Endothelial cell of umbilical vein (primary cell): ENCODE results near the gene MCTP2. TPM values are rescaled to one million over a fixed set of nuclear protein-coding genes. Genes with fewer than 3 reads are reported as not detected.

Experiments
- BruUV-seq: library from RNA; stranded (reverse); fragments of 400-500 nt; replicated peaks from 2 replicates; lab custom pipeline; 2021; lab: Mats Ljungman, UMichigan
- CTCF ChIA-PET: fragments of 300-600, 350-600 bp; sonication (Branson Sonifier 250); formaldehyde crosslinking; loops from one replicate; lab custom pipeline; 2021; ENCODE audit warnings: antibody characterized with exemption, inconsistent platforms; lab: Charles Lee
- POLR2A ChIA-PET: fragments of 300-600, 350-600 bp; sonication (Branson Sonifier 250); formaldehyde crosslinking; loops from one replicate; lab custom pipeline; 2021; ENCODE audit warnings: antibody characterized with exemption, inconsistent platforms; lab: Charles Lee
- DNase-seq: peaks from one replicate; pipeline ENCODE4 v3.0.0-alpha.2; 2011; ENCODE audit warnings: low read depth, low spot score
- FAIRE-seq: peaks from 2 replicates; lab custom pipeline; 2011; peaks lifted over from hg19 to GRCh38; lab: Jason Lieb, UNC
- H2AFZ ChIP-seq: 2 replicates; pipeline ENCODE4 v1.6.0; 2012; ENCODE audit warnings: low read depth, low read length, control low read depth, inconsistent platforms
- H3K27ac ChIP-seq: 2 replicates; pipeline ENCODE4 v1.5.1; 2011; ENCODE audit warnings: low read depth, mild to moderate bottlenecking, control low read depth, low read length, moderate library complexity; ENCODE audit not compliant: insufficient read depth
- H3K27me3 ChIP-seq, 2 experiments: 2 replicates each; pipeline versions ENCODE4 v1.6.0 to v1.6.1; 2011; ENCODE audit warnings: low read length in 2 of 2, mixed read lengths in 1 of 2; ENCODE audit not compliant: control insufficient read depth in 2 of 2, insufficient read depth in 2 of 2
- H3K36me3 ChIP-seq, 2 experiments: 2 replicates in 1 of 2; 3 replicates in 1 of 2; pipeline ENCODE4 v1.5.1; 2011; ENCODE audit warnings: low read length in 2 of 2, mild to moderate bottlenecking in 1 of 2, moderate library complexity in 1 of 2; ENCODE audit not compliant: control insufficient read depth in 2 of 2, insufficient read depth in 2 of 2; ENCODE audit errors: extremely low read depth in 1 of 2
- H3K4me1 ChIP-seq: 3 replicates; pipeline ENCODE4 v1.5.1; 2011; ENCODE audit warnings: mild to moderate bottlenecking, low read length; ENCODE audit not compliant: control insufficient read depth, insufficient read depth; ENCODE audit errors: extremely low read depth
- H3K4me2 ChIP-seq: 2 replicates; pipeline ENCODE4 v1.6.1; 2011; ENCODE audit warnings: low read length, control low read depth, mixed read lengths; ENCODE audit not compliant: insufficient read depth
- H3K4me3 ChIP-seq, 3 experiments: fragments of 200-600 bp in 1 of 3; sonication (generic), shearing (Covaris generic) in 1 of 3; replicated peaks in 1 of 3; 2 replicates each; pipeline ENCODE4 v1.5.1; 2011 to 2016; ENCODE audit warnings: control low read depth in 3 of 3, low read length in 3 of 3, mild to moderate bottlenecking in 2 of 3, inconsistent platforms in 1 of 3, low read depth in 1 of 3, moderate library complexity in 1 of 3; ENCODE audit not compliant: insufficient read depth in 1 of 3
- H3K79me2 ChIP-seq: 2 replicates; pipeline ENCODE4 v1.6.0; 2012; ENCODE audit warnings: low read length, inconsistent platforms; ENCODE audit not compliant: control insufficient read depth, insufficient read depth
- H3K9ac ChIP-seq: replicated peaks from 2 replicates; pipeline ENCODE3; 2011; ENCODE audit warnings: low read length, control low read depth; ENCODE audit not compliant: insufficient read depth; ENCODE audit errors: extremely low read depth
- H3K9me1 ChIP-seq: replicated peaks from 3 replicates; pipeline ENCODE4 v1.6.0; 2011; ENCODE audit warnings: mild to moderate bottlenecking, low read length; ENCODE audit not compliant: control insufficient read depth, insufficient read depth; ENCODE audit errors: extremely low read depth
- H3K9me3 ChIP-seq: replicated peaks from 2 replicates; pipeline ENCODE4 v1.5.1; 2012; ENCODE audit warnings: low read length, inconsistent platforms; ENCODE audit not compliant: control insufficient read depth, insufficient read depth
- H4K20me1 ChIP-seq: replicated peaks from 2 replicates; pipeline ENCODE3; 2011; ENCODE audit warnings: mild to moderate bottlenecking, low read length; ENCODE audit not compliant: control insufficient read depth, insufficient read depth; ENCODE audit errors: extremely low read depth
- EZH2 ChIP-seq: IDR thresholded peaks from 2 replicates; pipeline ENCODE4 v1.6.1; 2012; ENCODE audit warnings: borderline replicate concordance, low read depth, mild to moderate bottlenecking, moderate library complexity, low read length, inconsistent platforms; ENCODE audit not compliant: severe bottlenecking
- FOS ChIP-seq: IDR thresholded peaks from 2 replicates; pipeline ENCODE4 v1.6.1; 2011; ENCODE audit warnings: mild to moderate bottlenecking, low read length, moderate library complexity, borderline replicate concordance; ENCODE audit not compliant: insufficient read depth
- GATA2 ChIP-seq: IDR thresholded peaks from 2 replicates; pipeline ENCODE4 v1.7.0; 2011; ENCODE audit warnings: low read depth, mild to moderate bottlenecking, moderate library complexity, mixed read lengths, low read length; ENCODE audit not compliant: insufficient read length, insufficient read depth
- JUN ChIP-seq: IDR thresholded peaks from 2 replicates; pipeline ENCODE4 v1.6.1; 2011; ENCODE audit warnings: borderline replicate concordance, low read depth; ENCODE audit not compliant: insufficient read length, insufficient read depth
- MYC ChIP-seq: IDR thresholded peaks from one replicate; pipeline ENCODE4 v1.6.1; 2011; ENCODE audit warnings: mild to moderate bottlenecking, low read depth, low read length
- POLR2A ChIP-seq: IDR thresholded peaks from 2 replicates; pipeline ENCODE4 v1.6.1; 2012; ENCODE audit warnings: low read depth, mild to moderate bottlenecking, control low read depth, low read length
- POLR2AphosphoS5 ChIP-seq: IDR thresholded peaks from 2 replicates; pipeline ENCODE4 v1.6.1; 2012; ENCODE audit warnings: low read depth, mild to moderate bottlenecking, control low read depth, low read length, moderate library complexity; ENCODE audit not compliant: insufficient read depth
- dilution Hi-C: fragments of 300-500 bp; cut with MboI; formaldehyde crosslinking; loops from one replicate; pipeline ENCODE4 v1.15.0; 2019; ENCODE audit warnings: low sequenced_read_pairs; ENCODE audit not compliant: extremely low pct_ligation_motif_present
- intact Hi-C: fragments of 100-400 bp; cut with micrococcal nuclease; formaldehyde crosslinking; loops from one replicate; pipeline ENCODE4 v1.10.0; 2022
- polyA plus RNA-seq, 4 experiments: library from polyadenylated mRNA; depleted of rRNA in 3 of 4; stranded (reverse) in 3 of 4; unstranded in 1 of 4; fragments of >200 nt; gene quantifications; 2 replicates each; pipeline versions ENCODE4 v1.2.1 to v1.2.3, GENCODE V29; 2011 to 2012; ENCODE audit warnings: missing spikeins in 1 of 4
- total RNA-seq: library from RNA; stranded (reverse); gene quantifications from 2 replicates; pipeline ENCODE4 v1.2.3, GENCODE V29; 2021
- TF ChIP-seq, protein P1 (sequence below), 2 donors: IDR thresholded peaks; 1 replicate in 1 of 2; 2 replicates in 1 of 2; pipeline ENCODE4 v1.5.1; 2011; ENCODE audit warnings: low read length in 2 of 2, mild to moderate bottlenecking in 2 of 2, moderate library complexity in 2 of 2, control low read depth in 1 of 2, inconsistent platforms in 1 of 2, low read depth in 1 of 2; ENCODE audit not compliant: insufficient read depth in 1 of 2; ENCODE audit errors: extremely low read depth in 1 of 2
- TF ChIP-seq, protein P2 (sequence below): IDR thresholded peaks from 2 replicates; pipeline ENCODE4 v1.6.1; 2011; ENCODE audit not compliant: insufficient read depth, insufficient read length

MCTP2 gene
- total and polyA plus RNA-seq, 2 donors (not counting 3 experiments of a cell fraction or from before 2014, with no cell fraction given): 0.01 to 0.75 TPM

- Histone ChIP-seq H3K79me2 (no peaks in the 10 kb centered on the region), H3K4me1 (no peaks in the 10 kb centered on the region), H3K9ac (no peak overlapping the region), H2AFZ (no peak overlapping the region), H3K9me1 (no peaks in the 10 kb centered on the region), H3K4me3 (no peak overlapping the region), H3K4me2 (no peak overlapping the region), H3K9me3 (no peaks in the 10 kb centered on the region), H3K27me3 (no peaks in the 10 kb centered on the region), H4K20me1 (no peaks in the 10 kb centered on the region), H3K27ac (no peak overlapping the region), H3K36me3 (no peaks in the 10 kb centered on the region)
- ChIA-PET CTCF (no interaction called here), POLR2A (no interaction called here)
- DNase-seq (no peak), FAIRE-seq (no peak)
- dilution Hi-C loops: no loop called here
- intact Hi-C loops: no loop called here
- TF ChIP-seq EZH2: no peak
- TF ChIP-seq POLR2AphosphoS5: no peak
- TF ChIP-seq, protein P1, sequence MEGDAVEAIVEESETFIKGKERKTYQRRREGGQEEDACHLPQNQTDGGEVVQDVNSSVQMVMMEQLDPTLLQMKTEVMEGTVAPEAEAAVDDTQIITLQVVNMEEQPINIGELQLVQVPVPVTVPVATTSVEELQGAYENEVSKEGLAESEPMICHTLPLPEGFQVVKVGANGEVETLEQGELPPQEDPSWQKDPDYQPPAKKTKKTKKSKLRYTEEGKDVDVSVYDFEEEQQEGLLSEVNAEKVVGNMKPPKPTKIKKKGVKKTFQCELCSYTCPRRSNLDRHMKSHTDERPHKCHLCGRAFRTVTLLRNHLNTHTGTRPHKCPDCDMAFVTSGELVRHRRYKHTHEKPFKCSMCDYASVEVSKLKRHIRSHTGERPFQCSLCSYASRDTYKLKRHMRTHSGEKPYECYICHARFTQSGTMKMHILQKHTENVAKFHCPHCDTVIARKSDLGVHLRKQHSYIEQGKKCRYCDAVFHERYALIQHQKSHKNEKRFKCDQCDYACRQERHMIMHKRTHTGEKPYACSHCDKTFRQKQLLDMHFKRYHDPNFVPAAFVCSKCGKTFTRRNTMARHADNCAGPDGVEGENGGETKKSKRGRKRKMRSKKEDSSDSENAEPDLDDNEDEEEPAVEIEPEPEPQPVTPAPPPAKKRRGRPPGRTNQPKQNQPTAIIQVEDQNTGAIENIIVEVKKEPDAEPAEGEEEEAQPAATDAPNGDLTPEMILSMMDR (IDR thresholded peaks at IDR 0.05; ENCODE audit: extremely low read depth in 1 of 2, insufficient read depth in 1 of 2, low read depth in 1 of 2, low read length in 2 of 2): no peak
- TF ChIP-seq FOS: no peak
- TF ChIP-seq, protein P2, sequence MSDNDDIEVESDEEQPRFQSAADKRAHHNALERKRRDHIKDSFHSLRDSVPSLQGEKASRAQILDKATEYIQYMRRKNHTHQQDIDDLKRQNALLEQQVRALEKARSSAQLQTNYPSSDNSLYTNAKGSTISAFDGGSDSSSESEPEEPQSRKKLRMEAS: no peak
- TF ChIP-seq MYC: no peak
- TF ChIP-seq GATA2: no peak
- TF ChIP-seq JUN: no peak
- no peak for TF ChIP-seq POLR2A
- BruUV-seq: no TSS peak
These were observed 41.0 kb downstream of the MCTP2 start for GRCh38 chr15:94272251-94272898.
